ENCODE data around the gene DMD. TPM values are rescaled to one million over a fixed set of nuclear protein-coding genes. Genes with fewer than 3 reads are reported as not detected.

The DMD gene
- total and polyA plus RNA-seq, 2 of the 13 experiments (the other 11 are each of a cell fraction or from before 2014, with no cell fraction given): 17.6 to 25.9 TPM

- no peak overlapping the region for H3K4me3 ChIP-seq (replicated peaks in 1 of 3; ENCODE audit: insufficient read depth in 1 of 3, low read depth in 2 of 3, low read length in 3 of 3)
- H3K9ac ChIP-seq (ENCODE audit: insufficient read depth, low read depth, low read length): no peak overlapping the region
- H3K4me2 ChIP-seq (ENCODE audit: low read depth, low read length): no peak overlapping the region
- no peak for ATAC-seq
- H3K36me3 ChIP-seq (replicated peaks in 1 of 2; ENCODE audit: control insufficient read depth in 1 of 2, insufficient read depth in 2 of 2, low read length in 2 of 2): no peaks in the 10 kb centered on the region
- no peaks in the 10 kb centered on the region for H3K4me1 ChIP-seq (ENCODE audit: insufficient read depth, low read length)
- POLR2A ChIA-PET: no interaction called here
- H3K9me3 ChIP-seq (ENCODE audit: low read length): no peaks in the 10 kb centered on the region
- no peak for FAIRE-seq
- no peaks in the 10 kb centered on the region for H4K20me1 ChIP-seq (ENCODE audit: insufficient read depth, low read length)
- intact Hi-C loops (cut with micrococcal nuclease; ENCODE audit: unreplicated experiment): no loop called here
- no TSS peak for BruUV-seq (replicated peaks)
- no peak overlapping the region for H2AFZ ChIP-seq (ENCODE audit: low read length)
- no peak overlapping the region for H3K27ac ChIP-seq (ENCODE audit: extremely low read length, insufficient read depth, low read length)
- in situ Hi-C loops (cut with HindIII; ENCODE audit: extremely low pct_ligation_motif_present, low pct_unique_long_range_greater_than_20kb): no loop called here
- no peak for DNase-seq (ENCODE audit: low spot score)
- no peaks in the 10 kb centered on the region for H3K79me2 ChIP-seq (ENCODE audit: insufficient read depth, low read length)
- CTCF ChIA-PET (ENCODE audit: low intra/inter-chr PET ratio, low total read pairs): no interaction called here
- no peaks in the 10 kb centered on the region for H3K27me3 ChIP-seq (ENCODE audit: control insufficient read depth in 1 of 2, insufficient read depth in 2 of 2, low read length in 2 of 2)
- TF ChIP-seq MAF1 (CRISPR knock-in tag; IDR thresholded peaks at IDR 0.05; ENCODE audit: borderline replicate concordance) (no peak), SOX5 (CRISPR knock-in tag; IDR thresholded peaks at IDR 0.05; ENCODE audit: borderline replicate concordance) (no peak), DZIP1 (CRISPR knock-in tag; IDR thresholded peaks at IDR 0.05) (no peak), CENPX (CRISPR knock-in tag; IDR thresholded peaks at IDR 0.05) (no peak), ZNF674 (CRISPR knock-in tag; IDR thresholded peaks at IDR 0.05; ENCODE audit: low read depth) (no peak), JUNB (CRISPR knock-in tag; IDR thresholded peaks at IDR 0.05; ENCODE audit: borderline replicate concordance) (no peak), ZSCAN31 (CRISPR knock-in tag; IDR thresholded peaks at IDR 0.05; ENCODE audit: low read depth) (no peak), KLF11 (CRISPR knock-in tag; IDR thresholded peaks at IDR 0.05) (no peak), ZNF503 (CRISPR knock-in tag; IDR thresholded peaks at IDR 0.05) (no peak), ATF5 (CRISPR knock-in tag; IDR thresholded peaks at IDR 0.05; ENCODE audit: low read depth) (no peak), IKZF1 (IDR thresholded peaks at IDR 0.05) (no peak), ELK4 (CRISPR knock-in tag; IDR thresholded peaks at IDR 0.05; ENCODE audit: borderline replicate concordance) (no peak), ARID4A (CRISPR knock-in tag; IDR thresholded peaks at IDR 0.05; ENCODE audit: borderline replicate concordance) (no peak), ZNF430 (CRISPR knock-in tag; IDR thresholded peaks at IDR 0.05) (no peak), DMAP1 (CRISPR knock-in tag; IDR thresholded peaks at IDR 0.05) (no peak)
- WGBS (ENCODE audit: low lambda C conversion rate): 21% methylated on average over 3 of the region's 3 CpGs
These were observed 1606.6 kb downstream of the DMD start for GRCh38 chrX:31604629-31605221.

All from HepG2 (cell line).